ENCODE data around the gene MYZAP.

MYZAP gene

GRCh38 chr15:57726411-57726810 lies 134.7 kb downstream of the MYZAP start:
- H3K27ac ChIP-seq = no peak overlapping the region
- TF ChIP-seq CTCF (IDR thresholded peaks at IDR 0.05) (no peak), ZFX (IDR thresholded peaks at IDR 0.05; ENCODE audit: borderline replicate concordance) (no peak)

DNA sequence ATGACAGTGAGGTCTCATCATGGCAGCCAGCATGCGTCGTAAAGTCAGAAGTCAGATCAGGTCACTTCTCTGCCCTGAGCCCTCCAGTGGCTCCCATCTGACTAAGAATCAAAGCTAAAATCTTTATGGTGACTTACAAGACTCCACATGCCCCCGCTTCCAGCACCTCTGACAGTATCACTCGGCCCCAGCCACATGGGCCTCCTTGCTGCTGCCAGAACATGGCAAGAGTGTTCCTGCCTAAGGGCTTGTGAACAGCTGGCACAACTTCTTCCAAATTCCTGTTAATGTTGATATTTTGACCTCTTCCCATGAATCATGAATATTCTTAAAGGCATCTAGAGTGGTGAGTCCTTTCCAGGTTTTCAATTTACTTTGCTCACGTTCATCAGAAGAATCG lies 135.3 kb downstream of the MYZAP start:
- TF ChIP-seq CTCF (IDR thresholded peaks at IDR 0.05) = no peak
- H3K27ac ChIP-seq = no peak overlapping the region

DNA sequence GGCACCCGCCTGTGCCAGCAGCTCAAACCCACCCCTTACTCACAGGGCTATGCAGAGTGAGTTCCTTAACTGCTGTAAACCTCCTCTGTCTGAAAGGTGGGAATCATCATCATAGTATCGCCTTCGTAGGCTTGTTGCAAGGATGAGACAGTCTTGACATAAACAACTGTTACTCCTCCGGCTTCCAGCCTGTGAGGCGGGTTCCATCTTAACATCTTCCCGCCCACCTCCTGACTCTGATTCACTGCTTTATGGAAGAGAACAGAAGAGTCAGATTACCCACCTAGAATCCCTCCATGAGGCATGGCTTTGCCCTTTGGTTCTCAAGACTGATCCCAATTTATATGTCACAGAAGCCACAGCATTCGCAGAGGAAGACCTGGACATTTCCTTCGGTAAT lies 136.7 kb downstream of the MYZAP start:
- TF ChIP-seq CTCF (IDR thresholded peaks at IDR 0.05) (no peak), ZFX (IDR thresholded peaks at IDR 0.05; ENCODE audit: borderline replicate concordance) (no peak)
- no peak overlapping the region for H3K27ac ChIP-seq

DNA sequence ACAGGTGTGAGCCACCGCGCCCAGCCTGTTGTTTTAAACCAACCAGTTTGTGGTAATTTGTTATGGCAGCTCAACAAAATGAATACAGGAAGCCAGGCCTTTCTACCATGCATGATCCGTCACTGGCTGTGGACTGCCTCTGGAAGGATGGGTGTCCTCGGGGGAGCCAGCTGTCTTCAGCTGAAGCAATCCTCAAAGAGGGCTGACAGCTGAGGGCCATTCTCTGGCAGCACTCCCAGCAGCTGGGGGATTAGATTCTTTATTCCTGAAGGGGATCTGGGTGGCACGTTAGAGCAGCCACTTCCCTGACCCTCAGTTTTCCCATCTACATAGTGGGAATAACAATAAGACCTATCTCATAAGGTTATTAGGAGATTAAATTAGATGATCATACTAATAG lies 139.2 kb downstream of the MYZAP start:
- no peak overlapping the region for H3K27ac ChIP-seq
- no peak for TF ChIP-seq ZFX (IDR thresholded peaks at IDR 0.05; ENCODE audit: borderline replicate concordance)
- TF ChIP-seq CTCF (IDR thresholded peaks at IDR 0.05) = no peak

DNA sequence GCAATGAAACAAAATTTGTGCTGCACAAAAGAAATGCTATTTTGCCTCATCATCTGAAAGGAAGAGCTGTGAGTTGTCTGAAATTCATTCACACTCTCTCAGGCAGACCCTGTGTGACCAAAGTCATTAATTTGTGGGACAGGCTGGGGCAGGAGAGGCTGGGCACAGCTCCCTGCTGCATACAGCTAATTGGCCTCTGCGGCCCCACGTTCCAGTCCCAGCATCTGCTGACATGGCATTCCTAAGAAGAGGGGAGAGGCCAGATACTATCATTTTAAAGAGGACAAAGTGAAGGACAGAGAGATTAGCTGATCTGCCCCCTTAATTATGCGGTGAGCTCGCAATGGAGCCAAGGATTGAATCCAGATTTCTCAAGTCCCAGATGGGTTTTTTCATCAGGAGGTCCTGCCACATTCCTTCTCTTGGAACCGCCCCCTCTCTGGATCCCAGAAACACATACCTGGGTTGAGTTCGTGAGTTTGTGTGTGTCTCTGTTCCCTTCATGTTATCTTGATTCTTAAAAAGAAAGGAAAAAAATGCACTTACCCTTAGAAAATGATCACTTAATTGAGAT lies 139.9 kb downstream of the MYZAP start:
- no peak overlapping the region for H3K27ac ChIP-seq
- no peak for TF ChIP-seq CTCF (IDR thresholded peaks at IDR 0.05)
- no peak for TF ChIP-seq ZFX (IDR thresholded peaks at IDR 0.05; ENCODE audit: borderline replicate concordance)

DNA sequence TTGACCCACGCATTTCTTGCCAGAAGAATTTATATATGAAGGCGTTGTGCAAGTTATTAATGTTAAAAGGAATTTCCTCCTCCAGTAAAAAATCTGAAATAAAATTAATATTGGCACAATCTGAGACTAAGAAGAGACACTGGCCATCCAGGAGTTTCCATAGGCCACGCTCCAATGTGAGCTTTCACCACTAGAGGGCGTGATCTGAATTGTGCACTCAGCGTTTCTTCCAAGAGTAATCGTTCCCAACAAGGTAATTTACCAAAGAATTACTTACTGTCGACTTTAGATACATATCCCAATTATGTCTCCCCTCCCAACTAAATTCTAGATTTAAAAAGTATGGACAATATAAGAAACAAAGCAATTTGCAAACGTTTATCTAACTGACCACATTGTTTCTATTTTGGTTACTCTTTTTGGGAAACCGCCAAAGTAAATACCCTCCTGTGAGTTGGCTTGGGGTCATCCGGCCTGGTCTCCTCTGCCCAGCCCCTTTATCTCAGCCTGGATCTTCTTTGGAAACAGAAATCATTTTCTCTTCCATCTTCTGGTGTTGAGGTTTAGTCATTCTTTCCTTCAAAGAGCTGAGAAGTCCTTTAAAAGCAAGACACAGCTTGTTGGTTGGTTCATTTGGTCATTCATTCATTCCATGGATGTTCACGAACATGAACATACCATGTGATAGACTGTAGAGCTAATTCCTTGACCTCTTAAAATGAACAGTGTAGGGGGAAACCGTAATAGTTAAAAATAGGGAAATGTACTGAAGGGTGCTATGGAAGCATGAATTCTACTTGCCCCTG lies 141.0 kb downstream of the MYZAP start:
- no peak overlapping the region for H3K27ac ChIP-seq
- TF ChIP-seq CTCF (IDR thresholded peaks at IDR 0.05) = peak; percentile 96
- no peak for TF ChIP-seq ZFX (IDR thresholded peaks at IDR 0.05; ENCODE audit: borderline replicate concordance)

DNA sequence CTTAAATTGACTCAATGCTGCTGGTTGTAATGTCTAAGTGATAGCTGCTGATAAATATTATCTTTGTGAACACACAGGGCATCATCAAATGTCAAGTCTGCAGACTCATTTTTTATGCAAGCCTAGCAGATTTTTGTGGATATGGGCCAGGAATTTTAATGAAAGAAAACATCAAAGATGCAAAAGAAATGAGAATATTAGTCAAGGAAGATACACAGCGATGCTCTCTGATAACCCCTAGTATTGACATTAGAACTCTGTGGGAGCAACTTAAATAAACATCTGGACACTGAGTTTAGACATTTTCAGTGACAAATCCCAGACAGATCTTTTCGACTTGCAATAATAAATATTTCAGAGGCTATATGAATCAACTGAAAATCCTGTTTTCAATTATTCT lies 143.2 kb downstream of the MYZAP start:
- TF ChIP-seq CTCF (IDR thresholded peaks at IDR 0.05) (no peak), ZFX (IDR thresholded peaks at IDR 0.05; ENCODE audit: borderline replicate concordance) (no peak)
- no peak overlapping the region for H3K27ac ChIP-seq

All from 22Rv1 (cell line).